Hepatocyte (in vitro differentiated cells): Measurements from ENCODE around the gene PDSS2.

Experiments used
- CTCF ChIP-seq: fragments of 200-600 bp; sonication (generic); IDR thresholded peaks from 2 replicates; pipeline ENCODE4 v1.5.1; 2016; ENCODE audit warnings: antibody characterized with exemption, mild to moderate bottlenecking; ENCODE audit not compliant: poor library complexity
- EZH2 ChIP-seq: fragments of 200-600 bp; sonication (generic); IDR thresholded peaks from 2 replicates; pipeline ENCODE4 v1.6.1; 2016; ENCODE audit warnings: antibody characterized with exemption, mild to moderate bottlenecking, borderline replicate concordance
- EZH2phosphoT487 ChIP-seq: fragments of 200-600 bp; sonication (generic); IDR thresholded peaks from one replicate; pipeline ENCODE4 v1.6.1; 2018; ENCODE audit warnings: antibody characterized with exemption, mild to moderate bottlenecking, low read depth, moderate library complexity; ENCODE audit not compliant: unreplicated experiment, severe bottlenecking

DNA sequence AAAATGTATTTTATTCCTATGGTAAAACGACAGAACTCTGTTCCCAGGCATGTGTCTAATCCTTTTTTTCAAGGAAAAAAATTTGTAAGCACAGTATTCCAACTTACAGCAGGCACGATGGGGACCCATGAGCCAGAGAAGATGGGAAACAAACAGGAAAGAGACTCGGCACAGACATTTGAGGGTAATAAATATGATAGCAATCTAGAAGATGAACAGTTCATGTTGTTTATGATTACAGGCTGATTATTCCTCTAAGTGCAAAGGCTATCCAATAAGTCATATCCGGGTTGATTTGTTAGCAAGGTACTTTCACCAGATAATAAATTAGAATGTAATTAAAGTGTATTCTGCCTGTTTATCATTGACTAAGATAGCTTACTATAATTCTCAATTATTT lies 43.2 kb downstream of the PDSS2 start:
- no peak for TF ChIP-seq CTCF
- no peak for TF ChIP-seq EZH2
- TF ChIP-seq EZH2phosphoT487, result no peak
